Chondrocyte (in vitro differentiated cells): ENCODE measurements around the gene LPIN3. TPM values are rescaled to one million over a fixed set of nuclear protein-coding genes. Genes with fewer than 3 reads are reported as not detected.

ENCODE experiments used
- DNase-seq: peaks from one replicate; pipeline ENCODE4 v3.0.0; 2021; ENCODE audit warnings: mixed read lengths, low spot score
- H3K27ac Mint-ChIP-seq: one replicate; pipeline ENCODE4 v1.8.0; 2021; ENCODE audit warnings: mild to moderate bottlenecking, moderate library complexity, mixed read lengths; ENCODE audit not compliant: unreplicated experiment
- H3K27me3 Mint-ChIP-seq: 2 replicates; pipeline ENCODE4 v1.8.0; 2021; ENCODE audit warnings: low read depth, mixed read lengths
- H3K36me3 Mint-ChIP-seq: 2 replicates; pipeline ENCODE4 v1.8.0; 2021; ENCODE audit warnings: low read depth, mixed read lengths
- H3K4me1 Mint-ChIP-seq: 2 replicates; pipeline ENCODE4 v1.8.0; 2021; ENCODE audit warnings: low read depth, mild to moderate bottlenecking, mixed read lengths
- H3K4me3 Mint-ChIP-seq: one replicate; pipeline ENCODE4 v1.8.0; 2021; ENCODE audit warnings: mild to moderate bottlenecking, moderate library complexity, mixed read lengths; ENCODE audit not compliant: unreplicated experiment
- H3K9me3 Mint-ChIP-seq: 2 replicates; pipeline ENCODE4 v1.8.0; 2021; ENCODE audit warnings: low read depth, mixed read lengths
- CTCF ChIP-seq: fragments of 200-600 bp; sonication (generic); IDR thresholded peaks from 2 replicates; pipeline ENCODE4 v1.5.0; 2021; ENCODE audit warnings: antibody characterized with exemption, mild to moderate bottlenecking, moderate library complexity
- total RNA-seq: library from RNA; stranded (reverse); gene quantifications from 3 replicates; pipeline ENCODE4 v1.2.1, GENCODE V29; 2021

The LPIN3 gene
- total RNA-seq, 1 donor from 2014 or later: 3.3 TPM

DNA sequence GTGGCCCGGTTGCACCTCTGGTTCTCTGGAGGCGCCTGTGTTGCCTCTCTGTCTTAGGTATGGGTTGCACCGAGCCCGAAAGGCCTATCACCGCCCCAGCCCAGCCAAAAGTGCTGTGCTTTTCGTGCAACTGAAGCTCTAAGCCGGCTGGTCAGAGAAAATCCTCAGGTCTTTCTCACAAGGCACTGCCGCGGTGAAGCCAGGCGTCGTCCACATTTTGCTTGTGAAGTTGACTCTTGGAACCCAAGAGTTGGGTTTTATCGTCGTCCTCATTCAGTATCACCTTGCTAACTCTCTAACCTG is 26.7 kb downstream of the LPIN3 start:
- Mint-ChIP-seq H3K9me3 (peaks cover 5% of the 10 kb centered on the region), H3K4me3 (peak overlapping the region; percentile 60), H3K27ac (no peak overlapping the region), H3K36me3 (no peaks in the 10 kb centered on the region), H3K27me3 (peaks cover 13% of the 10 kb centered on the region), H3K4me1 (peaks cover 6% of the 10 kb centered on the region)
- no peak for TF ChIP-seq CTCF
- peak; percentile 69 for DNase-seq

- peaks cover 17% of the 10 kb centered on the region for H3K27me3 Mint-ChIP-seq
- TF ChIP-seq CTCF: no peak
- H3K9me3 Mint-ChIP-seq: peaks cover 5% of the 10 kb centered on the region
- peak; percentile 27 for DNase-seq
- peaks cover 6% of the 10 kb centered on the region for H3K4me1 Mint-ChIP-seq
- H3K4me3 Mint-ChIP-seq: no peak overlapping the region
- no peak overlapping the region for H3K27ac Mint-ChIP-seq
- H3K36me3 Mint-ChIP-seq: no peaks in the 10 kb centered on the region
These were observed 27.3 kb downstream of the LPIN3 start for GRCh38 chr20:41367956-41368355.

GRCh38 chr20:41369673-41370072 is 29.1 kb downstream of the LPIN3 start:
- Mint-ChIP-seq H3K27me3 (peaks cover 25% of the 10 kb centered on the region), H3K4me1 (peaks cover 6% of the 10 kb centered on the region), H3K4me3 (no peak overlapping the region), H3K36me3 (no peaks in the 10 kb centered on the region), H3K27ac (no peak overlapping the region), H3K9me3 (peaks cover 5% of the 10 kb centered on the region)
- peak; percentile 39 for DNase-seq
- no peak for TF ChIP-seq CTCF

- Mint-ChIP-seq H3K4me3 (no peak overlapping the region), H3K36me3 (no peaks in the 10 kb centered on the region), H3K27ac (no peak overlapping the region), H3K4me1 (peaks cover 6% of the 10 kb centered on the region), H3K27me3 (peaks cover 22% of the 10 kb centered on the region), H3K9me3 (peaks cover 5% of the 10 kb centered on the region)
- TF ChIP-seq CTCF: no peak
- peak; percentile 56 for DNase-seq
These were observed 29.6 kb downstream of the LPIN3 start for GRCh38 chr20:41370176-41370575.

DNA sequence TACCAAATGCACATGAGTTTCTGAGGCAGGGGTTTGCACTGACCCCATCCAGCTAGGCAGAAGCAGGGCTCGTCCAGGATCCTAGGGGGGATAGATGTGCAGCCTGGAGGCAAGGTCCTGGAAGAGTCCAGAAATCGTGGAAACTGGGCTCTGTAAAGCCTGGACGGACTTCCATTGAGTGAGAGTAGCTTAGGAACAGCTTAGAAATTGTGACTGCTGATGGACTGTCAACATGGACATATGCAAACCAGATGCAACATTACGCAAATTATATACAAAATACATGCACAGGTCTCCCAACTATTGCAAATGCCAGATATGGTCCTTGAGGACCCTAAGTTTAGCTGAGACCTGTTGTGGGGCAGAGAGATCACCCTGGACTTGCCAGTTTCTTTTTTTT is 30.8 kb downstream of the LPIN3 start:
- no peaks in the 10 kb centered on the region for H3K36me3 Mint-ChIP-seq
- H3K27ac Mint-ChIP-seq: no peak overlapping the region
- H3K27me3 Mint-ChIP-seq: peaks cover 18% of the 10 kb centered on the region
- H3K4me1 Mint-ChIP-seq: peaks cover 4% of the 10 kb centered on the region
- H3K9me3 Mint-ChIP-seq: peaks cover 5% of the 10 kb centered on the region
- DNase-seq: peak; percentile 26
- H3K4me3 Mint-ChIP-seq: no peak overlapping the region
- no peak for TF ChIP-seq CTCF
